SK-N-SH (cell line): ENCODE measurements around the gene C1orf174. TPM values are rescaled to one million over a fixed set of nuclear protein-coding genes. Genes with fewer than 3 reads are reported as not detected.

Source experiments
- CTCF ChIA-PET: fragments of 300-600, 350-600 bp; formaldehyde crosslinking; extraction: SDS; loops from one replicate; lab custom pipeline; 2021; lab: Yijun Ruan, JAX
- POLR2A ChIA-PET: fragments of 350-600 bp; sonication (Branson Sonifier 250); formaldehyde crosslinking; extraction: SDS; loops from one replicate; lab custom pipeline; 2020; ENCODE audit warnings: antibody characterized with exemption, inconsistent platforms; lab: Yijun Ruan, JAX
- DNase-seq: peaks from one replicate; pipeline ENCODE4 v3.0.0; 2012
- H2AFZ ChIP-seq: fragments of 200-600 bp; sonication (generic); 2 replicates; pipeline ENCODE4 v1.8.1; 2016; ENCODE audit warnings: antibody characterized with exemption, mild to moderate bottlenecking, low read depth
- H3F3A ChIP-seq: fragments of 200-600 bp; sonication (generic); replicated peaks from 2 replicates; pipeline ENCODE3; 2016; ENCODE audit warnings: antibody characterized with exemption, mild to moderate bottlenecking; ENCODE audit not compliant: insufficient read depth
- H3K27ac ChIP-seq, 2 experiments: fragments of 200-500 bp in 1 of 2; fragments of 200-600 bp in 1 of 2; sonication (Bioruptor generic) in 1 of 2; sonication (generic), shearing (Covaris generic) in 1 of 2; 2 replicates each; pipeline versions ENCODE4 v1.5.1 to v1.6.1; 2014 to 2016; ENCODE audit warnings: low read depth in 2 of 2, inconsistent platforms in 1 of 2, low read length in 1 of 2, mild to moderate bottlenecking in 1 of 2, mixed read lengths in 1 of 2
- H3K27me3 ChIP-seq: fragments of 200-600 bp; sonication (generic), shearing (Covaris generic); 2 replicates; pipeline ENCODE4 v1.6.1; 2016; ENCODE audit warnings: mixed run types; ENCODE audit not compliant: insufficient read depth
- H3K36me3 ChIP-seq, 2 experiments: fragments of 200-500 bp in 1 of 2; fragments of 200-600 bp in 1 of 2; sonication (Bioruptor generic) in 1 of 2; sonication (generic) in 1 of 2; replicated peaks in 1 of 2; 2 replicates each; pipeline versions ENCODE3 to v1.5.1; 2014 to 2016; ENCODE audit warnings: low read length in 1 of 2, mild to moderate bottlenecking in 1 of 2; ENCODE audit not compliant: insufficient read depth in 2 of 2, control insufficient read depth in 1 of 2
- H3K4me1 ChIP-seq, 2 experiments: fragments of 200-500 bp in 1 of 2; fragments of 200-600 bp in 1 of 2; sonication (Bioruptor generic) in 1 of 2; sonication (generic), shearing (Covaris generic) in 1 of 2; 2 replicates each; pipeline versions ENCODE4 v1.5.1 to v1.6.1; 2014 to 2016; ENCODE audit warnings: low read depth in 1 of 2, low read length in 1 of 2, mixed run types in 1 of 2; ENCODE audit not compliant: insufficient read depth in 2 of 2, control insufficient read depth in 1 of 2
- H3K4me2 ChIP-seq: fragments of 200-600 bp; sonication (generic), shearing (Covaris generic); 2 replicates; pipeline ENCODE4 v1.6.1; 2017; ENCODE audit warnings: mixed run types
- H3K4me3 ChIP-seq, 2 experiments: fragments of 200-500 bp in 1 of 2; fragments of 200-600 bp in 1 of 2; sonication (Bioruptor generic) in 1 of 2; sonication (generic), shearing (Covaris generic) in 1 of 2; 2 replicates each; pipeline versions ENCODE4 v1.5.1 to v1.8.1; 2014 to 2016; ENCODE audit warnings: low read depth in 2 of 2, inconsistent platforms in 1 of 2, low read length in 1 of 2, mild to moderate bottlenecking in 1 of 2, mixed read lengths in 1 of 2, moderate library complexity in 1 of 2
- H3K79me2 ChIP-seq: fragments of 200-600 bp; sonication (generic); 2 replicates; pipeline ENCODE4 v1.8.1; 2017; ENCODE audit warnings: mild to moderate bottlenecking; ENCODE audit not compliant: insufficient read depth
- H3K9ac ChIP-seq: fragments of 200-600 bp; sonication (generic); 2 replicates; pipeline ENCODE4 v1.6.1; 2017; ENCODE audit warnings: mixed run types
- H3K9me2 ChIP-seq: fragments of 200-600 bp; sonication (generic); 2 replicates; pipeline ENCODE4 v1.6.1; 2017; ENCODE audit warnings: mixed run types
- H3K9me3 ChIP-seq: fragments of 200-600 bp; sonication (generic); 2 replicates; pipeline ENCODE4 v1.6.1; 2017; ENCODE audit warnings: mixed run types, mild to moderate bottlenecking, moderate library complexity
- H4K20me1 ChIP-seq: fragments of 200-600 bp; sonication (generic); 2 replicates; pipeline ENCODE4 v1.6.1; 2017; ENCODE audit warnings: mild to moderate bottlenecking, mixed run types; ENCODE audit not compliant: insufficient read depth
- EZH2phosphoT487 ChIP-seq: fragments of 200-600 bp; sonication (generic); IDR thresholded peaks from 2 replicates; pipeline ENCODE4 v1.6.1; 2017; ENCODE audit warnings: low read depth, mixed run types, mild to moderate bottlenecking, antibody characterized with exemption, moderate library complexity, borderline replicate concordance
- FOXJ3 ChIP-seq: sonication (generic); formaldehyde crosslinking; IDR thresholded peaks from 2 replicates; pipeline ENCODE4 v1.5.1; 2020; ENCODE audit warnings: mild to moderate bottlenecking, missing genetic modification reagents
- FOXM1 ChIP-seq: IDR thresholded peaks from 2 replicates; pipeline ENCODE4 v1.4.0; 2012; ENCODE audit warnings: low read depth, mild to moderate bottlenecking
- GABPA ChIP-seq: IDR thresholded peaks from 2 replicates; pipeline ENCODE4 v1.4.0; 2012; ENCODE audit warnings: low read depth, mild to moderate bottlenecking
- GATA2 ChIP-seq: sonication (generic); formaldehyde crosslinking; IDR thresholded peaks from 2 replicates; pipeline ENCODE4 v1.5.0; 2020; ENCODE audit warnings: mild to moderate bottlenecking, missing genetic modification reagents
- IRF3 ChIP-seq: fragments of 150-350 bp; IDR thresholded peaks from 2 replicates; pipeline ENCODE4 v1.6.1; 2016; ENCODE audit warnings: mild to moderate bottlenecking, low read depth, low read length
- JUND ChIP-seq: IDR thresholded peaks from 2 replicates; pipeline ENCODE4 v1.4.0; 2012
- MEF2A ChIP-seq: IDR thresholded peaks from 2 replicates; pipeline ENCODE4 v1.4.0; 2012; ENCODE audit warnings: low read depth, borderline replicate concordance
- MXI1 ChIP-seq: IDR thresholded peaks from 2 replicates; pipeline ENCODE4 v1.6.1; 2012; ENCODE audit warnings: mild to moderate bottlenecking, low read depth, low read length, improper control_type of control experiment
- NRF1 ChIP-seq: IDR thresholded peaks from 2 replicates; pipeline ENCODE4 v1.6.1; 2012; ENCODE audit warnings: low read depth, mild to moderate bottlenecking, low read length
- PBX3 ChIP-seq: IDR thresholded peaks from 2 replicates; pipeline ENCODE4; 2012
- POLR2AphosphoS5 ChIP-seq: IDR thresholded peaks from 2 replicates; pipeline ENCODE4 v1.6.1; 2012; ENCODE audit warnings: low read depth, low read length
- RAD21 ChIP-seq: IDR thresholded peaks from 2 replicates; pipeline ENCODE4 v1.6.1; 2012; ENCODE audit warnings: mild to moderate bottlenecking, low read length
- RFX5 ChIP-seq: IDR thresholded peaks from 2 replicates; pipeline ENCODE4 v1.6.1; 2012; ENCODE audit warnings: mild to moderate bottlenecking, improper control_type of control experiment, low read length
- TAF1 ChIP-seq: IDR thresholded peaks from 2 replicates; pipeline ENCODE4 v1.6.1; 2012; ENCODE audit warnings: low read depth, mild to moderate bottlenecking, low read length, moderate library complexity, borderline replicate concordance
- USF2 ChIP-seq: fragments of 150-350 bp; IDR thresholded peaks from 2 replicates; pipeline ENCODE4 v1.6.1; 2017; ENCODE audit warnings: antibody characterized with exemption, low read length, low read depth, borderline replicate concordance
- ZBTB33 ChIP-seq: IDR thresholded peaks from 2 replicates; pipeline ENCODE4 v1.4.0; 2012; ENCODE audit warnings: low read depth, borderline replicate concordance
- WGBS: methylation state at CpG from one replicate; pipeline ENCODE4 v1.1.6; 2017; ENCODE audit warnings: low lambda C conversion rate; 5-methylcytosine and 5-hydroxymethylcytosine counted together
- polyA plus RNA-seq, 3 experiments: library from polyadenylated mRNA; depleted of rRNA; stranded (reverse); fragments of >200 nt; gene quantifications; 2 replicates each; pipeline ENCODE4 v1.2.3, GENCODE V29; 2012

Gene C1orf174
- polyA plus RNA-seq, 1 of the 3 experiments (the other 2 are of a cell fraction): 21.4 TPM

GRCh38 chr1:3925762-3926161 lies 25.7 kb upstream of the C1orf174 start:
- Histone ChIP-seq H3K4me1 (no peaks in the 10 kb centered on the region), H3K4me3 (no peak overlapping the region), H3K36me3 (no peaks in the 10 kb centered on the region), H3K4me2 (no peak overlapping the region), H4K20me1 (no peaks in the 10 kb centered on the region), H3K79me2 (no peaks in the 10 kb centered on the region)
- 24% methylated on average over 5 of the region's 8 CpGs for WGBS
- no peak for DNase-seq
- CTCF ChIA-PET: interaction anchor here (0.8 to 1.3 kb wide), 2 partner anchors 15 to 54 kb away, joined by 3 to 6 read pairs; no protein-coding TSS in a partner anchor
- no peak for TF ChIP-seq NRF1
- no peak for TF ChIP-seq RFX5
- TF ChIP-seq GABPA: no peak
- TF ChIP-seq GATA2 (CRISPR knock-in tag): no peak
- TF ChIP-seq USF2: no peak
- no peak for TF ChIP-seq IRF3
- TF ChIP-seq JUND: no peak
- no peak for TF ChIP-seq POLR2AphosphoS5
- no peak for TF ChIP-seq MEF2A
- TF ChIP-seq MXI1: no peak
- TF ChIP-seq EZH2phosphoT487: no peak
- TF ChIP-seq RAD21: no peak
- TF ChIP-seq ZBTB33: no peak
- no peak for TF ChIP-seq TAF1
- TF ChIP-seq FOXJ3 (CRISPR knock-in tag): no peak
- TF ChIP-seq PBX3: no peak
- TF ChIP-seq FOXM1: no peak
- TF ChIP-seq, all 33 proteins: peak for 0
- no peaks in the 10 kb centered on the region for H3K27me3 ChIP-seq
- H3K9ac ChIP-seq: no peak overlapping the region
- H2AFZ ChIP-seq: no peak overlapping the region
- H3K9me3 ChIP-seq: no peaks in the 10 kb centered on the region
- no peaks in the 10 kb centered on the region for H3K9me2 ChIP-seq
- H3K27ac ChIP-seq: no peak overlapping the region
- H3F3A ChIP-seq: no peaks in the 10 kb centered on the region
- POLR2A ChIA-PET: no interaction called here
